ENCODE results near the gene CUL9.

GRCh38 chr6:43180058-43180457, 1.9 kb upstream of the CUL9 start:
- TF ChIP-seq CTCF (IDR thresholded peaks at IDR 0.05): no peak
- TF ChIP-seq POLR2A (IDR thresholded peaks at IDR 0.05): no peak

Measured in esophagus squamous epithelium (tissue), 4 donors.